Measurements from ENCODE around the gene LRRC46. TPM values are rescaled to one million over a fixed set of nuclear protein-coding genes. Genes with fewer than 3 reads are reported as not detected.
A peak's percentile ranks its signal among the peaks of the same experiment; 100 is the strongest.

LRRC46 gene
- total and polyA plus RNA-seq, 2 donors (not counting 1 experiment from before 2014, with no cell fraction given): 0.69 to 2.4 TPM

DNA sequence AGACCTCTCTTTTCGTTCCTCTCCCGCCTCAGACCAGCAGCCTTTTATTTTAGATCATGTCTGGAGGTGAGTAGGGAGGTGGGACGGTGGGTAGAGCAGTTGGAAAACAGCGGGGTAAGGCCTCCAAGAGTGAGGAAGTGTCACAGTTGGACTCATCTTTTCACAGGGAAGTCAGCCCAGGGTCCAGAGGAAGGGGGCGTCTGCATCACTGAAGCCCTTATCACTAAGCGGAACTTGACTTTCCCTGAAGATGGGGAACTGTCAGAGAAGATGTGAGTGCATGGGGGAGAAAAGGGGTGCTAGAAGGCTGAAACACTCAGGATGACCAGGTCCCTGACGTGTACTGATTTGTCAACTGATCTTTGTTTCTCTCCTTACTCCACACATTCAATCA is 461 bp downstream of the LRRC46 start:
- POLR2A ChIA-PET: interaction anchor here (0.6 to 1.6 kb wide), 5 partner anchors 9 to 745 kb away, joined by 4 to 15 read pairs (median 8); partner anchors contain the start of genes OSBPL7, SCRN2 and SP2
- Histone ChIP-seq H3K9ac (ENCODE audit: low read length) (peak overlapping the region; percentile 80), H3K4me1 (ENCODE audit: control insufficient read depth in 2 of 2, insufficient read depth in 2 of 2, low read length in 2 of 2) (peaks cover 19 to 21% of the 10 kb centered on the region in 2 donors), H3K27me3 (replicated peaks in 1 of 4; ENCODE audit: control extremely low read depth in 1 of 4, control insufficient read depth in 3 of 4, insufficient read depth in 4 of 4, low read length in 3 of 4) (no peaks in the 10 kb centered on the region), H3K9me3 (ENCODE audit: control extremely low read depth in 1 of 3, control insufficient read depth in 2 of 3, insufficient read depth in 1 of 3, low read length in 2 of 3) (no peaks in the 10 kb centered on the region), H3K79me2 (ENCODE audit: control insufficient read depth, insufficient read depth, low read length) (peaks cover 46% of the 10 kb centered on the region), H3K4me2 (replicated peaks; ENCODE audit: low read depth, low read length, poor library complexity, severe bottlenecking) (peak overlapping the region; percentile 95), H2AFZ (ENCODE audit: insufficient read depth, low read depth, low read length, poor library complexity, severe bottlenecking) (peak overlapping the region; percentile 93), H4K20me1 (ENCODE audit: control insufficient read depth, insufficient read depth, low read length, poor library complexity, severe bottlenecking) (peaks cover 13% of the 10 kb centered on the region), H3K36me3 (replicated peaks in 1 of 2; ENCODE audit: control extremely low read depth in 1 of 2, control insufficient read depth in 1 of 2, extremely low read depth in 1 of 2, insufficient read depth in 2 of 2, low read length in 1 of 2) (peaks cover 0 to 27% of the 10 kb centered on the region in 2 experiments), H3K4me3 (ENCODE audit: control extremely low read depth in 1 of 5, extremely low read depth in 1 of 5, insufficient read depth in 1 of 5, low read depth in 2 of 5, low read length in 4 of 5) (peak overlapping the region; percentile 70 to 97 (median 96)), H3K27ac (ENCODE audit: low read length in 2 of 2) (peak overlapping the region; percentile 69 to 81)
- CTCF ChIA-PET: interaction anchor here (0.6 to 2.1 kb wide), 10 partner anchors 9 to 118 kb away, joined by 3 to 15 read pairs (median 4); partner anchors contain the start of gene SCRN2
- WGBS (ENCODE audit: insufficient coverage): 26% methylated on average over 5 of the region's 7 CpGs
- intact Hi-C loops (cut with micrococcal nuclease): loop anchor here (1.0 to 2.0 kb wide), 4 partner anchors 9 to 139 kb away; partner anchors contain the start of genes CDK5RAP3, OSBPL7 and SCRN2
- H3K9me3 Mint-ChIP-seq (ENCODE audit: insufficient read depth): no peaks in the 10 kb centered on the region
- no peaks in the 10 kb centered on the region for H3K27me3 Mint-ChIP-seq
- ATAC-seq (ENCODE audit: low read depth) (no peak), DNase-seq (no peak)
- peaks cover 25% of the 10 kb centered on the region for H3K4me1 Mint-ChIP-seq
- peak overlapping the region; percentile 92 for H3K4me3 Mint-ChIP-seq
- TF ChIP-seq, protein P1, sequence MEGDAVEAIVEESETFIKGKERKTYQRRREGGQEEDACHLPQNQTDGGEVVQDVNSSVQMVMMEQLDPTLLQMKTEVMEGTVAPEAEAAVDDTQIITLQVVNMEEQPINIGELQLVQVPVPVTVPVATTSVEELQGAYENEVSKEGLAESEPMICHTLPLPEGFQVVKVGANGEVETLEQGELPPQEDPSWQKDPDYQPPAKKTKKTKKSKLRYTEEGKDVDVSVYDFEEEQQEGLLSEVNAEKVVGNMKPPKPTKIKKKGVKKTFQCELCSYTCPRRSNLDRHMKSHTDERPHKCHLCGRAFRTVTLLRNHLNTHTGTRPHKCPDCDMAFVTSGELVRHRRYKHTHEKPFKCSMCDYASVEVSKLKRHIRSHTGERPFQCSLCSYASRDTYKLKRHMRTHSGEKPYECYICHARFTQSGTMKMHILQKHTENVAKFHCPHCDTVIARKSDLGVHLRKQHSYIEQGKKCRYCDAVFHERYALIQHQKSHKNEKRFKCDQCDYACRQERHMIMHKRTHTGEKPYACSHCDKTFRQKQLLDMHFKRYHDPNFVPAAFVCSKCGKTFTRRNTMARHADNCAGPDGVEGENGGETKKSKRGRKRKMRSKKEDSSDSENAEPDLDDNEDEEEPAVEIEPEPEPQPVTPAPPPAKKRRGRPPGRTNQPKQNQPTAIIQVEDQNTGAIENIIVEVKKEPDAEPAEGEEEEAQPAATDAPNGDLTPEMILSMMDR (IDR thresholded peaks at IDR 0.05): no peak
- TF ChIP-seq EZH2 (IDR thresholded peaks at IDR 0.05; ENCODE audit: borderline replicate concordance, insufficient read depth, low read depth, low read length, poor library complexity, severe bottlenecking): no peak
- peak overlapping the region; percentile 89 for H3K27ac Mint-ChIP-seq

DNA sequence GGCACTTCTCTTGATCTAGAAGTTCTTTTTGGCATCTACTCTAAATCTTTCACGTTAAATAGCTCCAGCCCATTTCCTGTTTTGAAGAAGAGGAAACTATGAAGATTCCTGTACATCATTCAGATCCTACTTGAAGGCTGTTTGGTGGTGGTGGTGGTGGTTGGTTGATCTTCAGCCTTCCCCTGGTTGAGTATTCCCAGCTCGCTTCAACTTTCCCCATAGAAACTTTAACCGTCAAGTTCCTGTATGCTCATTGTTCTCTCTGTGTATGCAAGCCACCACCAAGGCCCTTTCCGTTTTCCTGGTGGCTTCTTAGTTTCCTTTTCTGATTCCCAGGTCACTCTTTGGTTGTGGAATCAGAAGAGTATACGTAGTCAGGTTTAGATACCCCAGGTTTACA is 3.3 kb downstream of the LRRC46 start:
- Histone ChIP-seq H3K9ac (ENCODE audit: low read length) (no peak overlapping the region), H3K4me3 (ENCODE audit: control extremely low read depth in 1 of 5, extremely low read depth in 1 of 5, insufficient read depth in 1 of 5, low read depth in 2 of 5, low read length in 4 of 5) (no peak overlapping the region), H3K36me3 (replicated peaks in 1 of 2; ENCODE audit: control extremely low read depth in 1 of 2, control insufficient read depth in 1 of 2, extremely low read depth in 1 of 2, insufficient read depth in 2 of 2, low read length in 1 of 2) (peaks cover 0 to 15% of the 10 kb centered on the region in 2 experiments), H4K20me1 (ENCODE audit: control insufficient read depth, insufficient read depth, low read length, poor library complexity, severe bottlenecking) (peaks cover 8% of the 10 kb centered on the region), H2AFZ (ENCODE audit: insufficient read depth, low read depth, low read length, poor library complexity, severe bottlenecking) (no peak overlapping the region), H3K27me3 (replicated peaks in 1 of 4; ENCODE audit: control extremely low read depth in 1 of 4, control insufficient read depth in 3 of 4, insufficient read depth in 4 of 4, low read length in 3 of 4) (no peaks in the 10 kb centered on the region), H3K4me2 (replicated peaks; ENCODE audit: low read depth, low read length, poor library complexity, severe bottlenecking) (no peak overlapping the region), H3K27ac (ENCODE audit: low read length in 2 of 2) (no peak overlapping the region), H3K4me1 (ENCODE audit: control insufficient read depth in 2 of 2, insufficient read depth in 2 of 2, low read length in 2 of 2) (peaks cover 19 to 21% of the 10 kb centered on the region in 2 donors), H3K9me3 (ENCODE audit: control extremely low read depth in 1 of 3, control insufficient read depth in 2 of 3, insufficient read depth in 1 of 3, low read length in 2 of 3) (no peaks in the 10 kb centered on the region), H3K79me2 (ENCODE audit: control insufficient read depth, insufficient read depth, low read length) (peaks cover 21% of the 10 kb centered on the region)
- Mint-ChIP-seq H3K9me3 (ENCODE audit: insufficient read depth) (no peaks in the 10 kb centered on the region), H3K27ac (no peak overlapping the region), H3K4me1 (peaks cover 29% of the 10 kb centered on the region), H3K27me3 (no peaks in the 10 kb centered on the region), H3K4me3 (no peak overlapping the region)
- no peak for ATAC-seq (ENCODE audit: low read depth)
- DNase-seq: no peak
- ChIA-PET CTCF (interaction anchor here (0.8 to 19.9 kb wide), 3 partner anchors 13 to 144 kb away, joined by 3 to 436 read pairs (median 4); partner anchors contain the start of genes OSBPL7 and SP2), POLR2A (no interaction called here)
- TF ChIP-seq, protein P1 (IDR thresholded peaks at IDR 0.05): no peak
- TF ChIP-seq EZH2 (IDR thresholded peaks at IDR 0.05; ENCODE audit: borderline replicate concordance, insufficient read depth, low read depth, low read length, poor library complexity, severe bottlenecking): no peak
- intact Hi-C loops (cut with micrococcal nuclease): no loop called here
- no CpG with 5 or more reads among the region's 5 CpGs for WGBS (ENCODE audit: insufficient coverage)
